CD4-positive, alpha-beta T cell (primary cell): ENCODE measurements around the gene SAT1. TPM values are rescaled to one million over a fixed set of nuclear protein-coding genes. Genes with fewer than 3 reads are reported as not detected.
A peak's percentile ranks its signal among the peaks of the same experiment; 100 is the strongest.

ENCODE experiments used
- ATAC-seq: fragments of 200-7000 bp; cut with Tn5 transposase; one replicate; pipeline ENCODE4 v1.10.0; 2022; ENCODE audit warnings: mild to moderate bottlenecking; ENCODE audit not compliant: poor library complexity
- CTCF ChIA-PET: fragments of 350-600 bp; sonication (Branson Sonifier 250); formaldehyde crosslinking; loops from one replicate; lab custom pipeline; 2021; ENCODE audit warnings: antibody characterized with exemption, inconsistent platforms; lab: Charles Lee
- POLR2A ChIA-PET: fragments of 350-600 bp; sonication (Branson Sonifier 250); formaldehyde crosslinking; loops from one replicate; lab custom pipeline; 2021; ENCODE audit warnings: antibody characterized with exemption, inconsistent platforms; lab: Charles Lee
- DNase-seq, 14 experiments: peaks; one replicate each; pipeline ENCODE4 v3.0.0-alpha.2; 2013 to 2020; ENCODE audit warnings: mixed read lengths in 2 of 14
- H3K27ac ChIP-seq, 2 donors: one replicate each; pipeline versions ENCODE4 v1.5.1 to v1.7.0; 2013; ENCODE audit warnings: low read length in 2 of 2, low read depth in 1 of 2, mild to moderate bottlenecking in 1 of 2
- H3K27me3 ChIP-seq, 2 experiments: 1 replicate in 1 of 2; 2 replicates in 1 of 2; pipeline versions ENCODE4 v1.6.1 to v1.7.0; 2013; ENCODE audit warnings: low read length in 2 of 2, control low read depth in 1 of 2, mild to moderate bottlenecking in 1 of 2, moderate library complexity in 1 of 2; ENCODE audit not compliant: insufficient read depth in 2 of 2, control insufficient read depth in 1 of 2
- H3K36me3 ChIP-seq: one replicate; pipeline ENCODE4 v1.6.1; 2013; ENCODE audit warnings: low read length, control low read depth; ENCODE audit not compliant: insufficient read depth
- H3K4me1 ChIP-seq: one replicate; pipeline ENCODE4 v1.6.1; 2013; ENCODE audit warnings: low read length, control low read depth; ENCODE audit not compliant: insufficient read depth
- H3K4me3 ChIP-seq: one replicate; pipeline ENCODE4 v1.5.1; 2013; ENCODE audit warnings: mild to moderate bottlenecking, low read length, moderate library complexity
- H3K9me3 ChIP-seq, 2 experiments: 1 replicate in 1 of 2; 2 replicates in 1 of 2; pipeline versions ENCODE4 v1.6.1 to v1.7.0; 2013; ENCODE audit warnings: low read length in 2 of 2, mild to moderate bottlenecking in 2 of 2, control low read depth in 1 of 2, moderate library complexity in 1 of 2; ENCODE audit not compliant: control insufficient read depth in 1 of 2, insufficient read depth in 1 of 2
- H3K27ac Mint-ChIP-seq: one replicate; pipeline ENCODE4 v1.8.0; 2020; ENCODE audit warnings: mixed read lengths
- H3K27me3 Mint-ChIP-seq: one replicate; pipeline ENCODE4 v1.8.0; 2021; ENCODE audit warnings: mixed read lengths
- H3K36me3 Mint-ChIP-seq: one replicate; pipeline ENCODE4 v1.8.0; 2021; ENCODE audit warnings: low read depth, mixed read lengths
- H3K4me1 Mint-ChIP-seq: one replicate; pipeline ENCODE4 v1.8.0; 2021; ENCODE audit warnings: low read depth, mixed read lengths
- H3K4me3 Mint-ChIP-seq: one replicate; pipeline ENCODE4 v1.8.0; 2020; ENCODE audit warnings: mild to moderate bottlenecking, mixed read lengths
- H3K9me3 Mint-ChIP-seq: one replicate; pipeline ENCODE4 v1.8.0; 2020; ENCODE audit warnings: mixed read lengths
- CTCF ChIP-seq: fragments of 200-600 bp; IDR thresholded peaks from one replicate; pipeline ENCODE4 v1.8.0; 2022; ENCODE audit warnings: antibody characterized with exemption, mild to moderate bottlenecking
- intact Hi-C, 2 experiments: fragments of 100-400 bp; cut with DNase I in 1 of 2; cut with micrococcal nuclease in 1 of 2; formaldehyde crosslinking; loops; one replicate each; pipeline versions ENCODE4 v1.15.1 to v1.9.0; 2023 to 2025; cut with DNase I, micrococcal nuclease
- total RNA-seq, 174 experiments: library from RNA in 2 of 174; stranded (reverse) in 2 of 174; gene quantifications; one replicate each; pipeline ENCODE4 v1.2.3 and lab custom pipeline; 2021 to 2026

Gene SAT1
- total RNA-seq, 2 experiments from 2014 or later = 305 to 312 TPM

GRCh38 chrX:23784470-23785331 is 1.7 kb downstream of the SAT1 start:
- ATAC-seq = no peak
- Mint-ChIP-seq H3K27me3 (no peaks in the 10 kb centered on the region), H3K9me3 (no peaks in the 10 kb centered on the region), H3K4me3 (peak overlapping the region; percentile 98), H3K36me3 (peaks cover 39% of the 10 kb centered on the region), H3K27ac (peak overlapping the region; percentile 97), H3K4me1 (peaks cover 49% of the 10 kb centered on the region)
- Histone ChIP-seq H3K9me3 (no peaks in the 10 kb centered on the region), H3K4me3 (peak overlapping the region; percentile 91), H3K36me3 (peaks cover 18% of the 10 kb centered on the region), H3K27me3 (no peaks in the 10 kb centered on the region), H3K27ac (peak overlapping the region; percentile 29 to 61), H3K4me1 (peaks cover 19% of the 10 kb centered on the region)
- TF ChIP-seq CTCF = no peak
- ChIA-PET CTCF (interaction anchor here (1.0 to 1.5 kb wide), 3 partner anchors 112 to 123 kb away, joined by 3 to 7 read pairs (median 3); partner anchors contain the start of genes APOO and CXorf58), POLR2A (interaction anchor here (0.6 to 5.3 kb wide), 9 partner anchors 11 to 270 kb away, joined by 3 to 51 read pairs (median 21); partner anchors contain the start of genes ACOT9, EIF2S3 and KLHL15)
- intact Hi-C loops = loop anchor here (5.0 to 10.0 kb wide), 5 partner anchors 42 to 690 kb away; partner anchors contain the start of genes ACOT9 (in 2 of the 2), APOO (in 1 of the 2), CXorf58 (in 1 of the 2) and KLHL15 (in 1 of the 2)
- peak in 3 of 14 experiments; percentile 35 to 59 (median 39) for DNase-seq

- H3K27me3 ChIP-seq = no peaks in the 10 kb centered on the region
- H3K27ac ChIP-seq = no peak overlapping the region
- peaks cover 18% of the 10 kb centered on the region for H3K36me3 ChIP-seq
- no peaks in the 10 kb centered on the region for H3K9me3 Mint-ChIP-seq
- CTCF ChIA-PET = no interaction called here
- no peak overlapping the region for H3K4me3 ChIP-seq
- H3K27me3 Mint-ChIP-seq = no peaks in the 10 kb centered on the region
- H3K4me1 Mint-ChIP-seq = peaks cover 49% of the 10 kb centered on the region
- H3K36me3 Mint-ChIP-seq = peaks cover 39% of the 10 kb centered on the region
- TF ChIP-seq CTCF = no peak
- H3K4me3 Mint-ChIP-seq = peak overlapping the region; percentile 98
- no peak for DNase-seq
- intact Hi-C loops = loop anchor here (10.0 kb wide), 3 partner anchors 239 to 689 kb away; partner anchors contain the start of genes KLHL15 (in 1 of the 2) and ZFX (in 1 of the 2)
- H3K4me1 ChIP-seq = peaks cover 19% of the 10 kb centered on the region
- H3K9me3 ChIP-seq = no peaks in the 10 kb centered on the region
- POLR2A ChIA-PET = interaction anchor here (4.4 kb wide), 1 partner anchor 42 kb away, joined by 50 read pairs; the partner anchor contains the start of gene ACOT9
- no peak for ATAC-seq
- peak overlapping the region; percentile 97 for H3K27ac Mint-ChIP-seq
These were observed 2.6 kb downstream of the SAT1 start for GRCh38 chrX:23785580-23785979.

GRCh38 chrX:23786268-23786815 is 3.4 kb downstream of the SAT1 start:
- Mint-ChIP-seq H3K36me3 (peaks cover 39% of the 10 kb centered on the region), H3K27me3 (no peaks in the 10 kb centered on the region), H3K4me1 (peaks cover 45% of the 10 kb centered on the region), H3K4me3 (peak overlapping the region; percentile 98), H3K9me3 (no peaks in the 10 kb centered on the region), H3K27ac (no peak overlapping the region)
- intact Hi-C loops = loop anchor here (2.0 to 10.0 kb wide), 4 partner anchors 116 to 688 kb away; partner anchors contain the start of genes KLHL15 (in 1 of the 2) and ZFX (in 1 of the 2)
- H3K36me3 ChIP-seq = peaks cover 18% of the 10 kb centered on the region
- CTCF ChIA-PET = no interaction called here
- no peaks in the 10 kb centered on the region for H3K9me3 ChIP-seq
- ATAC-seq (no peak), DNase-seq (no peak)
- H3K4me1 ChIP-seq = peaks cover 14% of the 10 kb centered on the region
- no peaks in the 10 kb centered on the region for H3K27me3 ChIP-seq
- H3K4me3 ChIP-seq = no peak overlapping the region
- H3K27ac ChIP-seq = no peak overlapping the region
- no peak for TF ChIP-seq CTCF
- POLR2A ChIA-PET = interaction anchor here (1.0 to 4.4 kb wide), 2 partner anchors 43 to 84 kb away, joined by 4 to 50 read pairs; partner anchors contain the start of gene ACOT9
